ENCODE measurements around the gene APOL3. TPM values are rescaled to one million over a fixed set of nuclear protein-coding genes. Genes with fewer than 3 reads are reported as not detected.
"Not testable (repeated sequence)": the region's sequence is repeated elsewhere in the genome, so short reads cannot be mapped to it uniquely, and the experiment has no call there.

Gene APOL3, protein sequence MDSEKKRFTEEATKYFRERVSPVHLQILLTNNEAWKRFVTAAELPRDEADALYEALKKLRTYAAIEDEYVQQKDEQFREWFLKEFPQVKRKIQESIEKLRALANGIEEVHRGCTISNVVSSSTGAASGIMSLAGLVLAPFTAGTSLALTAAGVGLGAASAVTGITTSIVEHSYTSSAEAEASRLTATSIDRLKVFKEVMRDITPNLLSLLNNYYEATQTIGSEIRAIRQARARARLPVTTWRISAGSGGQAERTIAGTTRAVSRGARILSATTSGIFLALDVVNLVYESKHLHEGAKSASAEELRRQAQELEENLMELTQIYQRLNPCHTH
- total RNA-seq (2014; rRNA removed) (0.23 TPM in 1 of 2 replicates, not detected in the other), Bru-seq, nascent RNA (percentile 21 among the genes with signal in this experiment), BruChase-seq, experiment 1, labeled RNA remaining after a 6-hour chase (percentile 12 among the genes with signal in this experiment), BruChase-seq, experiment 2, labeled RNA remaining after a 2-hour chase (percentile 20 among the genes with signal in this experiment)
- long read RNA-seq, partial matches to known transcripts: 0 of 2 reads
- long read RNA-seq, other reads (novel, unspliced or antisense): 0 of 2 reads

DNA sequence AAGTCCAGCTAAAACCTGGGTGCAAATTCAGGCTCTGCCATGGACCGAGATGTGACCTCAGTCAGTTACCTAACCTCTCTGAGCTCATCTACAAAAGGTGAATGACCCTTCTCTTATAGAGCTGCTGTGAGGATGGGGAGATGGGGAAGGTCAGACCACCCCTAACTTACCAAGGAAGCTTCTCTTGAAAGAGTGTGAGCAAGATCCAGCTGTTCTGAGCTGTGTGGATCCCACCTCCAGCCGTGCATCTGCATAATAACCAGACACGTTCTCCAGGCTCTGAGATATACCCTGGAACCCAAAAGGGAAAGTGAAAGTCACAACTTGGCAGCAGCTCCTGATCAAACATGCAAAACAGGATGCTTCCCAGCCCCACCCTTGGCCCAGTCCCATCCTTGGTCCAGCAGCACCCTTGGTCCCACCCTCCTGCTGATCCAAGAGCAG lies at the start of gene APOL3:
Gene APOL3, minus strand, starts transcription at position 257 of the 444 bp plus-strand sequence. CDS start 11,700 bp downstream, outside the sequence.
- Histone ChIP-seq H3K9me3 (ENCODE audit: low read length) (no peaks in the 10 kb centered on the region), H4K20me1 (ENCODE audit: low read length) (no peaks in the 10 kb centered on the region), H3F3A (ENCODE audit: low read length, unreplicated experiment) (no peaks in the 10 kb centered on the region), H3K36me3 (ENCODE audit: low read depth, low read length) (no peaks in the 10 kb centered on the region), H3K9me2 (replicated peaks; ENCODE audit: low read length) (no peaks in the 10 kb centered on the region), H3K4me1 (ENCODE audit: insufficient read depth, low read length) (peaks cover 12% of the 10 kb centered on the region), H3K27me3 (ENCODE audit: low read length) (no peaks in the 10 kb centered on the region), H3K4me3 (ENCODE audit: low read length) (no peak within 1 kb of the TSS), H3K9ac (ENCODE audit: low read length) (no peak within 1 kb of the TSS), H3K27ac (ENCODE audit: low read length) (no peak within 1 kb of the TSS), H3K4me2 (ENCODE audit: low read length) (no peak within 1 kb of the TSS), H3K79me2 (ENCODE audit: low read length) (no peaks in the 10 kb centered on the region), H2AFZ (ENCODE audit: low read length) (no peak within 1 kb of the TSS)
- ATAC-seq: peak; percentile 22; the same call in 1 of the 2 replicates
- CTCF ChIA-PET: interaction anchor here (0.5 to 0.6 kb wide), 2 partner anchors 110 to 317 kb away, joined by 3 to 12 read pairs; no protein-coding TSS in a partner anchor
- POLR2A ChIA-PET (ENCODE audit: unreplicated experiment): interaction anchor here (0.6 to 0.7 kb wide), 2 partner anchors 12 to 860 kb away, joined by 3 read pairs; no protein-coding TSS in a partner anchor
- BruUV-seq (replicated peaks): no TSS peak
- intact Hi-C loops (cut with micrococcal nuclease): no loop called here
- peak; percentile 29 for DNase-seq
- TF ChIP-seq, protein P1, sequence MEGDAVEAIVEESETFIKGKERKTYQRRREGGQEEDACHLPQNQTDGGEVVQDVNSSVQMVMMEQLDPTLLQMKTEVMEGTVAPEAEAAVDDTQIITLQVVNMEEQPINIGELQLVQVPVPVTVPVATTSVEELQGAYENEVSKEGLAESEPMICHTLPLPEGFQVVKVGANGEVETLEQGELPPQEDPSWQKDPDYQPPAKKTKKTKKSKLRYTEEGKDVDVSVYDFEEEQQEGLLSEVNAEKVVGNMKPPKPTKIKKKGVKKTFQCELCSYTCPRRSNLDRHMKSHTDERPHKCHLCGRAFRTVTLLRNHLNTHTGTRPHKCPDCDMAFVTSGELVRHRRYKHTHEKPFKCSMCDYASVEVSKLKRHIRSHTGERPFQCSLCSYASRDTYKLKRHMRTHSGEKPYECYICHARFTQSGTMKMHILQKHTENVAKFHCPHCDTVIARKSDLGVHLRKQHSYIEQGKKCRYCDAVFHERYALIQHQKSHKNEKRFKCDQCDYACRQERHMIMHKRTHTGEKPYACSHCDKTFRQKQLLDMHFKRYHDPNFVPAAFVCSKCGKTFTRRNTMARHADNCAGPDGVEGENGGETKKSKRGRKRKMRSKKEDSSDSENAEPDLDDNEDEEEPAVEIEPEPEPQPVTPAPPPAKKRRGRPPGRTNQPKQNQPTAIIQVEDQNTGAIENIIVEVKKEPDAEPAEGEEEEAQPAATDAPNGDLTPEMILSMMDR (conservative IDR thresholded peaks at IDR 0.05; ENCODE audit: low read depth, low read length): no peak
- TF ChIP-seq EZH2 (IDR thresholded peaks at IDR 0.05; ENCODE audit: low read length, unreplicated experiment) (no peak), EZH2phosphoT487 (IDR thresholded peaks at IDR 0.05; ENCODE audit: borderline replicate concordance, low read length) (no peak)

DNA sequence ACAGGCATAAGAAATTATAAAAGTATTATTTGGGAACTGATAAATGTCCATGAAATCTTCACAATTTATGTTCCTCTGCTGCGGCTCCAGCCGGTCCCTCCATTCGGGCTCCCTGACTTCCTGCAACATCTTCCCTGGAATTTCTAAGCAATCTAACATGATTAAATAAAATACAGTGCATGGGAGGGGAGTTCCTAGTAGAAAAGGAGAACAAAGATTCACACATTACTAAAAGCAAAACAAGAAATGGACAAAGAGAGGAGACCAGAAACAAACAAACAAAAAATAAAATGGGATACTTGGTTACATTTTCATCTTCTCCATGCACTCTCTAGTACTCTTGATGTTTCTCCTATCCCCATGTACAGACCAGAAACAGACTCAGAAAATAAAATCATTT lies 49.7 kb upstream of the APOL3 start:
- CTCF ChIA-PET: no interaction called here

DNA sequence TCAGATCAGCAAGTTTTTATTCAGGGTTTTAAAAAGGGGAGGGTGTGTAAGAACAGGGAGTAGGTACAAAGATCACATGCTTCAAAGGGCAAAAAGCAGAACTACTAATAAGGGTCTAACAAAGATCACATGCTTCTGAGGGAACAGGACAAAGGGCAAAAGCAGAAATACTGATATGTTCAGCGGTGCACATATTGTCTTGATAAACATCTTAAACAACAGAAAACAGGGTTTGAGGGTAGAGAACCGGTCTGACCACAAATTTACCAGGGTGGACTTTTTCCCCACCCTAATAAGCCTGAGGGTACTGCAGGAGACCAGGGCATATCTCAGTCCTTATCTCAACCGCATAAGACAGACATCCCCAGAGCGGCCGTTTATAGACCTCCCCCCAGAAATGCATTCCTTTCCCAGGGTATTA lies 48.9 kb upstream of the APOL3 start:
- intact Hi-C loops (cut with micrococcal nuclease); H3K27me3 ChIP-seq (ENCODE audit: low read length); H2AFZ ChIP-seq (ENCODE audit: low read length); H4K20me1 ChIP-seq (ENCODE audit: low read length); H3K9ac ChIP-seq (ENCODE audit: low read length); BruUV-seq (replicated peaks); H3K9me3 ChIP-seq (ENCODE audit: low read length); H3K79me2 ChIP-seq (ENCODE audit: low read length); H3K9me2 ChIP-seq (replicated peaks; ENCODE audit: low read length); H3K4me1 ChIP-seq (ENCODE audit: insufficient read depth, low read length); H3K27ac ChIP-seq (ENCODE audit: low read length); POLR2A ChIA-PET (ENCODE audit: unreplicated experiment); DNase-seq; H3K4me3 ChIP-seq (ENCODE audit: low read length); H3K4me2 ChIP-seq (ENCODE audit: low read length); ATAC-seq; CTCF ChIA-PET; H3K36me3 ChIP-seq (ENCODE audit: low read depth, low read length); H3F3A ChIP-seq (ENCODE audit: low read length, unreplicated experiment): not testable (repeated sequence)

More for the DNA sequence above, 49.7 kb upstream of the APOL3 start:
- DNase-seq (no peak), ATAC-seq (no peak)
- H3K9me3 ChIP-seq (ENCODE audit: low read length): no peaks in the 10 kb centered on the region
- no peaks in the 10 kb centered on the region for H3K9me2 ChIP-seq (replicated peaks; ENCODE audit: low read length)
- H3K27ac ChIP-seq (ENCODE audit: low read length): no peak overlapping the region
- no peaks in the 10 kb centered on the region for H3K36me3 ChIP-seq (ENCODE audit: low read depth, low read length)
- BruUV-seq (replicated peaks): no TSS peak
- no peaks in the 10 kb centered on the region for H3K4me1 ChIP-seq (ENCODE audit: insufficient read depth, low read length)
- peaks cover 14% of the 10 kb centered on the region; the same call in 1 of the 2 replicates for H3K27me3 ChIP-seq (ENCODE audit: low read length)
- TF ChIP-seq EZH2phosphoT487 (IDR thresholded peaks at IDR 0.05; ENCODE audit: borderline replicate concordance, low read length) (no peak), EZH2 (IDR thresholded peaks at IDR 0.05; ENCODE audit: low read length, unreplicated experiment) (no peak)
- TF ChIP-seq, protein P1 (conservative IDR thresholded peaks at IDR 0.05; ENCODE audit: low read depth, low read length): no peak
- no peaks in the 10 kb centered on the region for H4K20me1 ChIP-seq (ENCODE audit: low read length)
- no peak overlapping the region for H3K4me3 ChIP-seq (ENCODE audit: low read length)
- H2AFZ ChIP-seq (ENCODE audit: low read length): no peak overlapping the region
- intact Hi-C loops (cut with micrococcal nuclease): no loop called here
- H3F3A ChIP-seq (ENCODE audit: low read length, unreplicated experiment): no peaks in the 10 kb centered on the region
- no peaks in the 10 kb centered on the region for H3K79me2 ChIP-seq (ENCODE audit: low read length)
- H3K4me2 ChIP-seq (ENCODE audit: low read length): no peak overlapping the region
- POLR2A ChIA-PET (ENCODE audit: unreplicated experiment): no interaction called here
- no peak overlapping the region for H3K9ac ChIP-seq (ENCODE audit: low read length)
